Measurements from ENCODE around the gene TTYH3. TPM values are rescaled to one million over a fixed set of nuclear protein-coding genes. Genes with fewer than 3 reads are reported as not detected.

The TTYH3 gene
- total RNA-seq, 4 donors from 2014 or later, result 16.7 to 23.8 (median 21.4) TPM

DNA sequence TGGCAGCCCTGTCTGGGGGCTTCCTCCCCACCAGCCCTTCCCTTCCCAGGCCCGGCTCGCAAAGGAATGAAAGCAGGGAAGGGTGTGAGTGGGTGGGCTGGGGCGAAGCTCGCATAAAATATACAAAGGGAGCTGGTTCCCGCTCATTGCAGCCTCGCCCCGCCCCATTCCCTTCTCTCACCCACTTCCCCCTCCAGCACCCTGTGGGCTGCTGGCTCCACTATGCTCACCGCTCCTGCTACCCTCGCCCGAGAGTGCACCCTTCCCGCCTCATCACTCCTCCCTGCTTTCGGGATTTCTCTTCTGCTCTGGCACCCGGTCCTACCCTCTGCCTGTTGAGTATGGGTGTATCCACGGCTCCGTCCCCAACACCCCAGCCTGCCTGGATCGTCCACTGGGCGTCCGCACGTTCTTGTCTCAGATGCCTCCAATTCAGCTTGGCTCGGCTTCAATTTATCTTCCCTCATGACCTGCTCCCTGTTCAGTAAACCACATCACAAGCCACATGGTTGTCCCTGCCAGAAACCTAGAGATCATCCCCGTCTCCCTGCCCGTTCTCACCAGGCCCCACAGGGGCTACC lies 14.4 kb upstream of the TTYH3 start:
- peak in 1 of 2 donors; percentile 47 for DNase-seq
- intact Hi-C loops (cut with DNase I), result no loop called here
- Histone ChIP-seq H3K36me3 (no peaks in the 10 kb centered on the region), H3K4me3 (replicated peaks in 1 of 3) (no peak overlapping the region), H3K27me3 (no peaks in the 10 kb centered on the region), H3K9me3 (no peaks in the 10 kb centered on the region), H3K4me1 (peaks cover 65 to 74% of the 10 kb centered on the region in 2 donors), H3K27ac (peak overlapping the region; percentile 24 to 36 (median 27))
- 44 to 50% methylated on average over 22 of the region's 22 CpGs for WGBS, 2 donors
- TF ChIP-seq POLR2A (IDR thresholded peaks at IDR 0.05), result no peak
- TF ChIP-seq, protein P1, sequence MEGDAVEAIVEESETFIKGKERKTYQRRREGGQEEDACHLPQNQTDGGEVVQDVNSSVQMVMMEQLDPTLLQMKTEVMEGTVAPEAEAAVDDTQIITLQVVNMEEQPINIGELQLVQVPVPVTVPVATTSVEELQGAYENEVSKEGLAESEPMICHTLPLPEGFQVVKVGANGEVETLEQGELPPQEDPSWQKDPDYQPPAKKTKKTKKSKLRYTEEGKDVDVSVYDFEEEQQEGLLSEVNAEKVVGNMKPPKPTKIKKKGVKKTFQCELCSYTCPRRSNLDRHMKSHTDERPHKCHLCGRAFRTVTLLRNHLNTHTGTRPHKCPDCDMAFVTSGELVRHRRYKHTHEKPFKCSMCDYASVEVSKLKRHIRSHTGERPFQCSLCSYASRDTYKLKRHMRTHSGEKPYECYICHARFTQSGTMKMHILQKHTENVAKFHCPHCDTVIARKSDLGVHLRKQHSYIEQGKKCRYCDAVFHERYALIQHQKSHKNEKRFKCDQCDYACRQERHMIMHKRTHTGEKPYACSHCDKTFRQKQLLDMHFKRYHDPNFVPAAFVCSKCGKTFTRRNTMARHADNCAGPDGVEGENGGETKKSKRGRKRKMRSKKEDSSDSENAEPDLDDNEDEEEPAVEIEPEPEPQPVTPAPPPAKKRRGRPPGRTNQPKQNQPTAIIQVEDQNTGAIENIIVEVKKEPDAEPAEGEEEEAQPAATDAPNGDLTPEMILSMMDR (IDR thresholded peaks at IDR 0.05), result no peak

DNA sequence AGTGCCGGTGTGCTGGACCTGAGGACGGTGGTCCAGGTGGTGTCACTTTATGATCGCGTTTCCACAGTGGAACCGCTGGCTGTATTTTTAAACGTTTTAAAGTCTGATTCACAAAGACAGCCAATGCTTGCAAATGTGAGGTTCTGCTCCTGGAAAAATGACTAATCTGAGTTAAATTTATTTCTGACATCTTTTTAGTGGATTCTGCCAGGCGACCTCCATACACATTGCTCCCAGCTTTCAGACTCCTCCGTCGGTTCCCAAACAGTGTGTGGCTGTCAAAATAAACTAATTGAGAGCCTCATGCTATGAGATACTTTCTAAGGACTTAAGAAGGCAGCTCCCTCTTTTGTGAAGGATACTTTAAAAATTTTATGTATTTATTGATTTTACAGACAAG lies 12.7 kb upstream of the TTYH3 start:
- H3K27ac ChIP-seq, result peak overlapping the region; percentile 52 to 65 (median 64)
- H3K4me3 ChIP-seq (replicated peaks in 1 of 3), result no peak overlapping the region
- no peak for TF ChIP-seq POLR2A (IDR thresholded peaks at IDR 0.05)
- TF ChIP-seq, protein P1 (IDR thresholded peaks at IDR 0.05), result no peak
- 53 to 62% methylated on average over 9 of the region's 9 CpGs for WGBS, 2 donors
- H3K27me3 ChIP-seq, result no peaks in the 10 kb centered on the region
- H3K9me3 ChIP-seq, result no peaks in the 10 kb centered on the region
- H3K36me3 ChIP-seq, result no peaks in the 10 kb centered on the region
- no peak for DNase-seq
- peaks cover 57 to 74% of the 10 kb centered on the region in 2 donors for H3K4me1 ChIP-seq
- intact Hi-C loops (cut with DNase I), result no loop called here

DNA sequence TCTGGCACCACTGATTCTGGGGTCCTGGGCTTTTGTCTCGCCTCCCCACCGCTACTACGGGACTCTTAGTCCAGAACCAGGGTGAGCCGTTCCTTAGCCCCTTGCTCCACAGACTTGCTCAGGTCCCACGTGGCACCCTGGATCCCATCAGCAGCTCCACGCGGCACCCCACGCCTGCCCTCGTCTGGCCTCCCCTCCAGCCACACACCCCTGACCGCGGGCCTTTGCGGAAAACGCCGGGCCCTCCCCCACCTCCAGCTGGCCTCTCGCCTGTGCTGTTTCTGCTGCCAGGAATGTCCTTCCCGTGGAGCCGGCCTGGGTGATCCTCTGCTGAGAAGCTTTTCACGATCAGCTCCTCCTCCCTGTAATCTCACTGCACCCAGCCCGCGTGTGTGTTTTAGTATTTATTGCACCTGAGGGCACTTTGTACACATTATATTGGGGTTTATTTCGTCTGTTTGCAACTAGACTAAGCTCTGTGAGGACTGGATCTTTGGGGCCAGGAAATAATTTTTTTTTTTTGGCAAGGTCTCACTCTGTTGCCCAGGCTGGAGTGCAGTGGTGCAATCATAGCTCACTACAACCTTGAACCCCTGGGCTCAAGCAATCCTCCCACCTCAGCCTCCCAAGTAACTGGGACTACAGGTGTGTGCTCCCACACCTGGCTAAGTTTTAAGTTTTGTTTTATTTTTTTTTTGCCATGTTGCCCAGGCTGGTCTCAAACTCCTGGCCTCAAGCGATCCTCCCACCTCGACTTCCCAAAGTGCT lies 10.5 kb upstream of the TTYH3 start:
- 26 to 49% methylated on average over 12 to 22 of the region's 23 CpGs for WGBS, 2 donors
- Histone ChIP-seq H3K27me3 (no peaks in the 10 kb centered on the region), H3K9me3 (no peaks in the 10 kb centered on the region), H3K36me3 (no peaks in the 10 kb centered on the region), H3K27ac (peak overlapping the region; percentile 3 to 52 (median 43)), H3K4me3 (replicated peaks in 1 of 3) (no peak overlapping the region), H3K4me1 (peaks cover 48 to 73% of the 10 kb centered on the region in 2 donors)
- intact Hi-C loops (cut with DNase I), result no loop called here
- TF ChIP-seq, protein P1 (IDR thresholded peaks at IDR 0.05), result no peak
- no peak for TF ChIP-seq POLR2A (IDR thresholded peaks at IDR 0.05)
- DNase-seq, result peak; percentile 85 to 89

DNA sequence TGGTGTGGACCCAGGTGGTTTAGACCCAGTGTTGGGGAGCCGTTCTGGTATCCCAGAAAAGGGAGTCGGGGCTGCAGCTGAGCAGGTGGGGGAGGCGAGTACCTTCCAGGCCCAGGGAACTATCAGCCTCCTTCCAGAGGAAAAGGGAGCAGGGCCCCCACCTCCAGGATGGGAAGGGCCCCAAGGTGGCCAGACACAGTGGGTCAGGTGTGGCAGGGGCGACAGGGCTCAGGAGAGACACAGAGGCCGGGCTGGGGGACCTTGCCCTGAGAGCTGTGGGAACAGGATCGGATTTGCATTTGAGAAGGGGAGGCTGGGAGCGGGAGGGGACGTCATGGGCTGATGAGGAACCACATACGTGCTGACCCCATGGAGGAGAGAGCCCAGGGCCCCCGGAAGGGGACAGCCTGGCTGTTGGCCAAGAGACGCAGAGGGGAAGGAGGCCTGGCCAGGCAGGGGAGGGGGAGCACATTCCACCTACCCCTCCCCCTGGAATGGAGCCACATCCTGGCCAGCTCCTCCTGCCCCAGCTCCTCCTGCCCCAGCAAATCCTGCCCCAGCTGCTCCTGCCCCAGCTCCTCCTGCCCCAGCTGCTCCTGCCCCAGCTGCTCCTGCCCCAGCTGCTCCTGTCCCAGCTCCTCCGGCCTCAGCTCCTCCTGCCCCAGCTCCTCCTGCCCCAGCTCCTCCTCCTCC lies 9.7 kb upstream of the TTYH3 start:
- no peaks in the 10 kb centered on the region for H3K9me3 ChIP-seq
- WGBS, 2 donors, result 52 to 55% methylated on average over 11 to 12 of the region's 12 CpGs
- H3K27ac ChIP-seq, result peak overlapping the region; percentile 3 to 52 (median 43)
- no peak for DNase-seq
- H3K4me3 ChIP-seq (replicated peaks in 1 of 3), result no peak overlapping the region
- H3K36me3 ChIP-seq, result no peaks in the 10 kb centered on the region
- TF ChIP-seq, protein P1 (IDR thresholded peaks at IDR 0.05), result no peak
- no peak for TF ChIP-seq POLR2A (IDR thresholded peaks at IDR 0.05)
- H3K4me1 ChIP-seq, result peaks cover 43 to 68% of the 10 kb centered on the region in 2 donors
- no peaks in the 10 kb centered on the region for H3K27me3 ChIP-seq
- intact Hi-C loops (cut with DNase I), result no loop called here

All from thyroid gland (tissue), 4 donors.